Caco-2 (cell line): ENCODE measurements around the gene ARHGAP30. TPM values are rescaled to one million over a fixed set of nuclear protein-coding genes. Genes with fewer than 3 reads are reported as not detected.

Source experiments
- BruUV-seq: library from RNA; stranded (reverse); fragments of 400-500 nt; replicated peaks from 2 replicates; lab custom pipeline; 2021; lab: Mats Ljungman, UMichigan
- CTCF ChIA-PET: fragments of 300-600 bp; sonication (Branson Sonifier 250); formaldehyde crosslinking; loops from one replicate; lab custom pipeline; 2022; ENCODE audit warnings: antibody characterized with exemption; lab: Charles Lee
- POLR2A ChIA-PET: fragments of 300-600 bp; sonication (Branson Sonifier 250); formaldehyde crosslinking; loops from one replicate; lab custom pipeline; 2022; ENCODE audit warnings: antibody characterized with exemption; lab: Charles Lee
- DNase-seq, 2 experiments: peaks; one replicate each; pipeline versions ENCODE4 v3.0.0 to v3.0.0-alpha.2; 2020 to 2022
- H3K27me3 ChIP-seq: replicated peaks from 2 replicates; pipeline ENCODE4 v1.6.0; 2011; ENCODE audit warnings: low read length; ENCODE audit not compliant: control insufficient read depth, insufficient read depth
- H3K36me3 ChIP-seq: 2 replicates; pipeline ENCODE4 v1.5.1; 2011; ENCODE audit warnings: low read length; ENCODE audit not compliant: control insufficient read depth, insufficient read depth
- H3K4me1 ChIP-seq: fragments of 250-450 bp; sonication (Bioruptor Pico); 2 replicates; pipeline ENCODE4 v1.5.1; 2020; ENCODE audit warnings: mild to moderate bottlenecking
- H3K4me3 ChIP-seq: 2 replicates; pipeline ENCODE4 v1.5.1; 2011; ENCODE audit warnings: low read depth, mild to moderate bottlenecking, control low read depth, low read length
- H3K9me3 ChIP-seq: fragments of 250-450 bp; sonication (Bioruptor Pico); 2 replicates; pipeline ENCODE4 v1.5.1; 2020; ENCODE audit warnings: mild to moderate bottlenecking, moderate library complexity
- H3K27ac Mint-ChIP-seq: one replicate; pipeline ENCODE4 v1.8.0; 2022; ENCODE audit warnings: mixed read lengths; ENCODE audit not compliant: unreplicated experiment
- H3K27me3 Mint-ChIP-seq: one replicate; pipeline ENCODE4 v1.8.0; 2022; ENCODE audit warnings: mixed read lengths; ENCODE audit not compliant: insufficient read depth, unreplicated experiment
- H3K36me3 Mint-ChIP-seq: one replicate; pipeline ENCODE4 v1.8.0; 2022; ENCODE audit warnings: mild to moderate bottlenecking, mixed read lengths; ENCODE audit not compliant: insufficient read depth, unreplicated experiment
- H3K4me1 Mint-ChIP-seq: one replicate; pipeline ENCODE4 v1.8.0; 2022; ENCODE audit warnings: low read depth, mixed read lengths; ENCODE audit not compliant: unreplicated experiment
- H3K4me3 Mint-ChIP-seq: one replicate; pipeline ENCODE4 v1.8.0; 2022; ENCODE audit warnings: mild to moderate bottlenecking, moderate library complexity, mixed read lengths; ENCODE audit not compliant: unreplicated experiment
- H3K9me3 Mint-ChIP-seq: one replicate; pipeline ENCODE4 v1.8.0; 2022; ENCODE audit warnings: mixed read lengths; ENCODE audit not compliant: unreplicated experiment
- intact Hi-C: fragments of 100-400 bp; cut with micrococcal nuclease; formaldehyde crosslinking; loops from one replicate; pipeline ENCODE4 v1.10.0; 2022; ENCODE audit not compliant: unreplicated experiment
- total RNA-seq: library from RNA; stranded (reverse); gene quantifications from 2 replicates; pipeline ENCODE4 v1.2.3, GENCODE V29; 2022
- TF ChIP-seq, protein P1 (sequence below), 2 experiments: fragments of 200-600 bp in 1 of 2; IDR thresholded peaks; 1 replicate in 1 of 2; 2 replicates in 1 of 2; pipeline versions ENCODE4 v1.5.1 to v1.8.0; 2011 to 2022; ENCODE audit warnings: antibody characterized with exemption in 1 of 2, control low read depth in 1 of 2, inconsistent platforms in 1 of 2, low read depth in 1 of 2, low read length in 1 of 2, mild to moderate bottlenecking in 1 of 2, moderate library complexity in 1 of 2; ENCODE audit not compliant: insufficient read depth in 1 of 2, severe bottlenecking in 1 of 2, unreplicated experiment in 1 of 2

The ARHGAP30 gene
- total RNA-seq, 1 experiment from 2014 or later: not detected

DNA sequence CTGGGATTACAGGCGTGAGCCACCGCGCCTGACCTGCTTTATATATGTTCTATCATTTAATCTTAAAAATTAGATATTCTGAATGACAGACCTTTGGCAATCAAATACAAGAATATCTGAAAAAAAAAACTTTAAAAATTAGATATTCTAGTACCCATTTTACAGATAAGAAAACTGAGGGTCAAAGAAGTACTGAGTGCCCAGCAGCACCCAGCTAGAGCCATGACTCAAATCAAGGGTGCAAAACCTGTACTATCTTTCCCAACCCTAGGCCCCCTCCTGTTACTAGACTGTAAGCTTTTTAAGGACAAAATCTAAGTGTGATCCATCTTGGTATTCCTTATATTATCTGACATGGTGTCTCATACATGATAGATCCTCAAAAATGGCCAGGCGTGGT lies 8.3 kb downstream of the ARHGAP30 start:
- ChIA-PET CTCF (no interaction called here), POLR2A (no interaction called here)
- no TSS peak for BruUV-seq
- intact Hi-C loops: loop anchor here (5.0 kb wide), 1 partner anchor 36 kb away; the partner anchor contains the start of gene KLHDC9
- Histone ChIP-seq H3K4me1 (no peaks in the 10 kb centered on the region), H3K9me3 (no peaks in the 10 kb centered on the region), H3K27me3 (no peaks in the 10 kb centered on the region), H3K36me3 (no peaks in the 10 kb centered on the region), H3K4me3 (no peak overlapping the region)
- H3K27ac Mint-ChIP-seq: no peak overlapping the region
- TF ChIP-seq, protein P1, sequence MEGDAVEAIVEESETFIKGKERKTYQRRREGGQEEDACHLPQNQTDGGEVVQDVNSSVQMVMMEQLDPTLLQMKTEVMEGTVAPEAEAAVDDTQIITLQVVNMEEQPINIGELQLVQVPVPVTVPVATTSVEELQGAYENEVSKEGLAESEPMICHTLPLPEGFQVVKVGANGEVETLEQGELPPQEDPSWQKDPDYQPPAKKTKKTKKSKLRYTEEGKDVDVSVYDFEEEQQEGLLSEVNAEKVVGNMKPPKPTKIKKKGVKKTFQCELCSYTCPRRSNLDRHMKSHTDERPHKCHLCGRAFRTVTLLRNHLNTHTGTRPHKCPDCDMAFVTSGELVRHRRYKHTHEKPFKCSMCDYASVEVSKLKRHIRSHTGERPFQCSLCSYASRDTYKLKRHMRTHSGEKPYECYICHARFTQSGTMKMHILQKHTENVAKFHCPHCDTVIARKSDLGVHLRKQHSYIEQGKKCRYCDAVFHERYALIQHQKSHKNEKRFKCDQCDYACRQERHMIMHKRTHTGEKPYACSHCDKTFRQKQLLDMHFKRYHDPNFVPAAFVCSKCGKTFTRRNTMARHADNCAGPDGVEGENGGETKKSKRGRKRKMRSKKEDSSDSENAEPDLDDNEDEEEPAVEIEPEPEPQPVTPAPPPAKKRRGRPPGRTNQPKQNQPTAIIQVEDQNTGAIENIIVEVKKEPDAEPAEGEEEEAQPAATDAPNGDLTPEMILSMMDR (IDR thresholded peaks at IDR 0.05; ENCODE audit: insufficient read depth in 1 of 2, low read depth in 1 of 2, low read length in 1 of 2, severe bottlenecking in 1 of 2, unreplicated experiment in 1 of 2): no peak
- no peaks in the 10 kb centered on the region for H3K4me1 Mint-ChIP-seq
- H3K36me3 Mint-ChIP-seq: no peaks in the 10 kb centered on the region
- H3K9me3 Mint-ChIP-seq: no peaks in the 10 kb centered on the region
- DNase-seq: no peak
- H3K27me3 Mint-ChIP-seq: peaks cover 3% of the 10 kb centered on the region
- H3K4me3 Mint-ChIP-seq: no peak overlapping the region

GRCh38 chr1:161059293-161059692 lies 10.4 kb downstream of the ARHGAP30 start:
- H3K27me3 ChIP-seq: no peaks in the 10 kb centered on the region
- H3K36me3 ChIP-seq: no peaks in the 10 kb centered on the region
- no peaks in the 10 kb centered on the region for H3K27me3 Mint-ChIP-seq
- H3K9me3 ChIP-seq: no peaks in the 10 kb centered on the region
- TF ChIP-seq, protein P1 (IDR thresholded peaks at IDR 0.05; ENCODE audit: insufficient read depth in 1 of 2, low read depth in 1 of 2, low read length in 1 of 2, severe bottlenecking in 1 of 2, unreplicated experiment in 1 of 2): no peak
- no peak for DNase-seq
- no peaks in the 10 kb centered on the region for H3K9me3 Mint-ChIP-seq
- no peaks in the 10 kb centered on the region for H3K4me1 ChIP-seq
- intact Hi-C loops: no loop called here
- CTCF ChIA-PET: no interaction called here
- H3K4me3 ChIP-seq: no peak overlapping the region
- no peaks in the 10 kb centered on the region for H3K36me3 Mint-ChIP-seq
- no TSS peak for BruUV-seq
- no peak overlapping the region for H3K27ac Mint-ChIP-seq
- H3K4me1 Mint-ChIP-seq: no peaks in the 10 kb centered on the region
- no peak overlapping the region for H3K4me3 Mint-ChIP-seq
- POLR2A ChIA-PET: no interaction called here

DNA sequence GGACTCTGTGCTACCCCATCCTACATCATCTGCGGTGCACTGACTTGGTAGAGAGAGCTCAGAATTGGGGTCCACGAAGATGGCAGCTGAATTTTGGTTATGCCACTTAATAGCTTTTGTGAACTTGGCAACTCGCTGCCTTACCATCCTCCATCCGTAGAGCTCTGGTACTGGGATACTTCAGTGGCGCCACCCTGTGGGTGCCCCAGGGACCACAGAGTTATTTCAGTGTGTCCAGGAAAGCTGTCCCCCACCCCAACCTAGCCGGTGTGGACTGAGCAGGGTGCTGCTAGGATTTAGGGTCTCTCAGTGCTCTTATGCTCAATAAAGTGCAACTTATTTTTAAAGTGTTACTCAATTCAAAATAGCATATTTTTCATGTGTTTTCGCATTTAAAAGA lies 14.9 kb downstream of the ARHGAP30 start:
- peaks cover 6% of the 10 kb centered on the region for H3K4me1 ChIP-seq
- Mint-ChIP-seq H3K27ac (no peak overlapping the region), H3K27me3 (no peaks in the 10 kb centered on the region), H3K4me1 (peaks cover 6% of the 10 kb centered on the region), H3K36me3 (no peaks in the 10 kb centered on the region), H3K4me3 (no peak overlapping the region), H3K9me3 (no peaks in the 10 kb centered on the region)
- intact Hi-C loops: no loop called here
- TF ChIP-seq, protein P1 (IDR thresholded peaks at IDR 0.05; ENCODE audit: insufficient read depth in 1 of 2, low read depth in 1 of 2, low read length in 1 of 2, severe bottlenecking in 1 of 2, unreplicated experiment in 1 of 2): no peak
- H3K36me3 ChIP-seq: no peaks in the 10 kb centered on the region
- H3K4me3 ChIP-seq: no peak overlapping the region
- no peaks in the 10 kb centered on the region for H3K27me3 ChIP-seq
- CTCF ChIA-PET: interaction anchor here (1.3 kb wide), 1 partner anchor 9 kb away, joined by 4 read pairs; the partner anchor contains the start of gene USF1
- no peaks in the 10 kb centered on the region for H3K9me3 ChIP-seq
- POLR2A ChIA-PET: no interaction called here
- no TSS peak for BruUV-seq
- DNase-seq: no peak
